Mucosa of descending colon (tissue), 3 donors: ENCODE measurements around the gene FRA10AC1. TPM values are rescaled to one million over a fixed set of nuclear protein-coding genes. Genes with fewer than 3 reads are reported as not detected.

Experiments
- ATAC-seq: fragments of 200-7000 bp; cut with Tn5 transposase; one replicate; pipeline ENCODE4 v1.9.1; 2020; ENCODE audit warnings: mild to moderate bottlenecking, moderate library complexity
- DNase-seq, 3 donors: peaks; one replicate each; pipeline ENCODE4 v3.0.0-alpha.2; 2020
- H3K36me3 ChIP-seq: fragments of 200-600 bp; one replicate; pipeline ENCODE4 v1.8.0; 2021; ENCODE audit warnings: low read depth, mild to moderate bottlenecking
- H3K4me1 ChIP-seq: fragments of 200-600 bp; one replicate; pipeline ENCODE4 v1.8.0; 2021; ENCODE audit warnings: low read depth, mild to moderate bottlenecking
- H3K4me3 ChIP-seq: fragments of 200-600 bp; one replicate; pipeline ENCODE4 v1.8.0; 2021; ENCODE audit warnings: mild to moderate bottlenecking
- H3K9me3 ChIP-seq: fragments of 200-600 bp; one replicate; pipeline ENCODE4 v1.8.0; 2021; ENCODE audit warnings: mild to moderate bottlenecking
- CTCF ChIP-seq: fragments of 200-600 bp; IDR thresholded peaks from one replicate; pipeline ENCODE4 v1.8.0; 2022; ENCODE audit warnings: antibody characterized with exemption, mild to moderate bottlenecking
- intact Hi-C, 2 donors: fragments of 100-400 bp; cut with DNase I in 1 of 2; cut with micrococcal nuclease in 1 of 2; formaldehyde crosslinking; loops; one replicate each; pipeline versions ENCODE4 v1.11.0 to v1.11.1; 2022; cut with DNase I, micrococcal nuclease
- total RNA-seq, 3 donors: library from RNA; stranded (reverse); fragmentation: NEBNext Ultra II Directional in 2 of 3; extraction: Animal tissue kit (Norgen Biotek cat#: 25700) in 2 of 3; gene quantifications; one replicate each; pipeline versions ENCODE4 v1.2.1 to v1.2.4, GENCODE V29; 2021 to 2023
- donor health status: DM: no; HTN: no; CAD: no; lungs with moderate emphysema.
- donor health status: DM: no; HTN: no; CAD: no.
- donor health status: DM: no; HTN: yes; CAD: no.

FRA10AC1 gene
- total RNA-seq, 3 donors from 2014 or later = 11.4 to 16.8 (median 15.3) TPM

GRCh38 chr10:93630625-93631557 is 71.5 kb downstream of the FRA10AC1 start:
- no peak for TF ChIP-seq CTCF
- DNase-seq (peak in 1 of 3 donors; percentile 12), ATAC-seq (peak; percentile 32)

DNA sequence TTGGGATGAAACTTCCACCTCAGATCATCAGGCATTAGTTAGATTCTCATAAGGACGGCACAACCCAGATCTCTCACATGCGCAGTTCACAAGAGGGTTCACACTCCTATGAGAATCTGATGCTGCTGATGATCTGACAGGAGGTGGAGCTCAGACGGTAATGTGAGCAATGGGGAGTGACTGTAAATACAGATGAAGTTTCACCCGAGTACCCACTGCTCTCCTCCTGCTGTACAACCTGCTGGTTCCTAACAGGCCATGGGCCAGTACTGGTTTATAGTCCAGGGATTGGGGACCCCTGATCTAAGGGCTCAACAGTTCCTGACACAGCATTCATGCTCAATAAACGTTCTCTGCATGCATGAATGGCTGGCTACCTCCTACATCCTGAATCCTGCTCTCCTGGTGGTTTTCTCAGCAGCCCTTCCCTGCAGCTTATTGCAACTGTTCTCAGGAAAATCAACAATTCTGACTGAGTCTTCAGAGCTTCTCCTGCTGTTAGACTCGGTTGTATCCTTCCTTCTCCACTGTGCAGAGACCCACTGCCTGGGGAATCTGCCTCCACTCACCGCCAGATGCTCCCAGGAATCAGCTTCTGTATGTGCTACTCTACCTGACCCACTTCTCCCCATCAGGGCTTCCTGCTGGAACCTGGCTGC is 72.6 kb downstream of the FRA10AC1 start:
- DNase-seq = no peak
- H3K4me1 ChIP-seq = no peaks in the 10 kb centered on the region
- no peak for ATAC-seq
- intact Hi-C loops = no loop called here
- no peaks in the 10 kb centered on the region for H3K9me3 ChIP-seq
- no peak overlapping the region for H3K4me3 ChIP-seq
- no peak for TF ChIP-seq CTCF
- no peaks in the 10 kb centered on the region for H3K36me3 ChIP-seq

More at GRCh38 chr10:93630625-93631557, 71.5 kb downstream of the FRA10AC1 start:
- H3K9me3 ChIP-seq = no peaks in the 10 kb centered on the region
- H3K36me3 ChIP-seq = no peaks in the 10 kb centered on the region
- intact Hi-C loops = no loop called here
- no peaks in the 10 kb centered on the region for H3K4me1 ChIP-seq
- H3K4me3 ChIP-seq = no peak overlapping the region

- intact Hi-C loops = no loop called here
- ATAC-seq = no peak
- no peaks in the 10 kb centered on the region for H3K9me3 ChIP-seq
Measured at GRCh38 chr10:93628858-93629257, 73.5 kb downstream of the FRA10AC1 start.

DNA sequence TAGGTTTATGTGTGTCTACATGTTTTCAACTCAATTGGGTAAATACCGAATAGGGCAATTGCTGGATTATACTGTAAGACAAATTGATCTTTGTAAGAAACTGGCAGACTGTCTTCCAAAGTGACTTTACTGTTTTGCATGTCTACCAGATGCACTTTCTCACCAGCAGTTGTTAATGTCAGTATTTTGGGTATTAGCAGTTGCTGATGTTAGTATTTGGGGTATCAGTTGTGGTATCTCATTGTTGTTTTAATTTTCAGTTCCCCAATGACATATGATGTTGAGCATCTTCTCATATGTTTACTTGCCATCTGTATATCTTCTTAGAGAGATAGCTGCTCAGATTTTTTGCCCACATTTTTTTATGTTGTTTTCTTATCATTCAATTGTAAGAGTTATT is 79.5 kb downstream of the FRA10AC1 start:
- H3K4me3 ChIP-seq = no peak overlapping the region
- DNase-seq (no peak), ATAC-seq (no peak)
- no peak for TF ChIP-seq CTCF
- intact Hi-C loops = no loop called here
- H3K36me3 ChIP-seq = no peaks in the 10 kb centered on the region
- H3K9me3 ChIP-seq = no peaks in the 10 kb centered on the region
- no peaks in the 10 kb centered on the region for H3K4me1 ChIP-seq

More at GRCh38 chr10:93628858-93629257, 73.5 kb downstream of the FRA10AC1 start:
- H3K4me1 ChIP-seq = no peaks in the 10 kb centered on the region
- no peak for TF ChIP-seq CTCF
- no peak for DNase-seq
- no peak overlapping the region for H3K4me3 ChIP-seq
- no peaks in the 10 kb centered on the region for H3K36me3 ChIP-seq

GRCh38 chr10:93620925-93621324 is 81.5 kb downstream of the FRA10AC1 start:
- no peak for DNase-seq
- TF ChIP-seq CTCF = no peak
- H3K9me3 ChIP-seq = no peaks in the 10 kb centered on the region
- no peaks in the 10 kb centered on the region for H3K4me1 ChIP-seq
- intact Hi-C loops = no loop called here
- H3K4me3 ChIP-seq = no peak overlapping the region
- H3K36me3 ChIP-seq = no peaks in the 10 kb centered on the region
- no peak for ATAC-seq

Other genes with a start within 250 kb of the FRA10AC1 start
- gene MYOF, start 220.3 kb downstream of the FRA10AC1 start, total RNA-seq = 10 to 100 TPM; 55.0 to 90.7 (median 85.5) TPM
- 10 to 100 TPM in 1 of 3 donors, 1 to 10 TPM in 2; 1.3 to 11.7 (median 2.4) TPM for gene CEP55, start 206.0 kb downstream of the FRA10AC1 start, total RNA-seq
- 10 to 100 TPM; 17.4 to 36.3 (median 28.7) TPM for gene FFAR4, start 135.9 kb downstream of the FRA10AC1 start, total RNA-seq
- gene RBP4, start 101.4 kb downstream of the FRA10AC1 start, total RNA-seq = 1 to 10 TPM; 5.2 to 7.0 (median 6.6) TPM
- not detected for gene PDE6C, start 90.1 kb downstream of the FRA10AC1 start, total RNA-seq
- 1 to 10 TPM in 2 of 3 donors, under 1 TPM in 1; 0.69 to 6.3 (median 1.3) TPM for gene LGI1, start 55.3 kb upstream of the FRA10AC1 start, total RNA-seq
- gene SLC35G1, start 191.4 kb upstream of the FRA10AC1 start, total RNA-seq = 10 to 100 TPM; 15.2 to 35.1 (median 17.3) TPM